GM21526 (cell line): ENCODE measurements around the gene MALAT1.
A peak's percentile ranks its signal among the peaks of the same experiment; 100 is the strongest.

Experiments
- ATAC-seq: cut with Tn5 transposase; IDR thresholded peaks from one replicate; pipeline ENCODE4 v1.9.1; 2021; ENCODE audit warnings: moderate library complexity; ENCODE audit not compliant: unreplicated experiment, low FRiP score

The MALAT1 gene

DNA sequence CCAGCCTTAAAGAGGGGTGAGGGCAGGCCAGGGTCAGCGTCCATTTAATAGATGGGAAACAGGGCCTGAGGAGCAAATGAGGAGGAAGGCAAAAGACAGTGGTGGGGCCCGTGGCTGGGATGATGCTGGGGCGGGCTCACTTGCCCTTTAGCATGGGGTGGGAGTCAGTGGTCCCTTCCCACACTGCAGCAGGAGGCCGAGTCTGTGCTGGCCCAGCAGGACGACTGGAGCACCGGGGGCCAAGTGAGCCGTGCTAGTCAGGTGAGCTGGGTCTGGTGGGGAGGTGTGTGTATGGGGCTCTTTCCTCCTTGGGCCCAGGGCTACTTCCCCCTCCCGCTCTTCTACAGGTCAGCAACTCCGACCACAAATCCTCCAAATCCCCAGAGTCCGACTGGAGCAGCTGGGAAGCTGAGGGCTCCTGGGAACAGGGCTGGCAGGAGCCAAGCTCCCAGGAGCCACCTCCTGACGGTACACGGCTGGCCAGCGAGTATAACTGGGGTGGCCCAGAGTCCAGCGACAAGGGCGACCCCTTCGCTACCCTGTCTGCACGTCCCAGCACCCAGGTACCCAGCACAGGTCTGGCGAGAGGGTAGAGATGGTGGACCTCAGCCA lies 38.9 kb downstream of the MALAT1 start:
- ATAC-seq = no peak

DNA sequence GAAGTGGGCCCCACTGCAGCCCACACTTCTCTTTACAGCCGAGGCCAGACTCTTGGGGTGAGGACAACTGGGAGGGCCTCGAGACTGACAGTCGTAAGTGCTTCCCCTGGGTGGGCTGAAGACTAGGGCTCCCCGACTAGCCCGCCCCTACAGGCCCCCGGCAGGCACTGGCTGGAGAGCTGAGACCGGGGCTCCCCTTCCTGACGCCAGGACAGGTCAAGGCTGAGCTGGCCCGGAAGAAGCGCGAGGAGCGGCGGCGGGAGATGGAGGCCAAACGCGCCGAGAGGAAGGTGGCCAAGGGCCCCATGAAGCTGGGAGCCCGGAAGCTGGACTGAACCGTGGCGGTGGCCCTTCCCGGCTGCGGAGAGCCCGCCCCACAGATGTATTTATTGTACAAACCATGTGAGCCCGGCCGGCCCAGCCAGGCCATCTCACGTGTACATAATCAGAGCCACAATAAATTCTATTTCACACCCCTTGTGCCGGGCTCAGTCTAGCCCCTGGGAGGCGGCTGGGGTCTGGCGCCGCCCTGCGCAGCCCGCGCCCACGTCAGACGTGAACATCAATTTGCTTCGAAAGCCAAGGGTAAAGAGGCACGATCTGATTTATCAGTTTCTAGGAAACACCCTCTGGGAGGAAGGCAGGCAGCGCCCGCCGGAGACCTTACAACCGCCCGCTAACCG lies 39.5 kb downstream of the MALAT1 start:
- no peak for ATAC-seq

- no peak for ATAC-seq
Measured at GRCh38 chr11:65538915-65539743, 40.3 kb downstream of the MALAT1 start.

DNA sequence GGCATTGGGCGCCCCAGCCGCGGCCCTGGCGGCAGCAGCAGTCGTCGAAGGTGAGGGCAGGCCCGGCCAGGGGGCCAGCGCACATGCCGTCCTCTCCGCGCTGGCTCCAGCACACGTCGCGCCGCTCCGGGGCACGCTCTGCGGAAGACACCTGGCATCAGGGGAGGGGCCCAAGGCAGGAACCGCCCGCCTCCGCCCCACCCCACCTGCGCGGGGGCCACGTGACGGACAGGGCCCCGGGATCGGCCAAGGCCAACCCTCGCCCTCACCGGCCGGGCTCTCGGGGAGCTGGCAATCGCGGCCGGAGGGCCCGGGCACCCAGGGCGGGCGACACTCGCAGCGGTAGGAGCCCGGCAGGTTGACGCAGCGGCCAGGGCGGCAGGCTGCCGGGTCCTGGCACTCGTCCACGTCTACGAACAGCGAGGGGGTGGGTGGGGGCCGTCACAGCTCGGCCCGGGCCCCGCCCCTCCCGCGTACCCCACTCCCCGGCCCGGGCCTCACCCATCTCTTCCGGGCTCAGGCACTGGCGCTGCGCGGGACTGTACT lies 41.0 kb downstream of the MALAT1 start:
- ATAC-seq = peak; percentile 37

- peak; percentile 47 for ATAC-seq
Measured at GRCh38 chr11:65540290-65541092, 41.6 kb downstream of the MALAT1 start.

GRCh38 chr11:65541093-65541982 lies 42.5 kb downstream of the MALAT1 start:
- no peak for ATAC-seq

DNA sequence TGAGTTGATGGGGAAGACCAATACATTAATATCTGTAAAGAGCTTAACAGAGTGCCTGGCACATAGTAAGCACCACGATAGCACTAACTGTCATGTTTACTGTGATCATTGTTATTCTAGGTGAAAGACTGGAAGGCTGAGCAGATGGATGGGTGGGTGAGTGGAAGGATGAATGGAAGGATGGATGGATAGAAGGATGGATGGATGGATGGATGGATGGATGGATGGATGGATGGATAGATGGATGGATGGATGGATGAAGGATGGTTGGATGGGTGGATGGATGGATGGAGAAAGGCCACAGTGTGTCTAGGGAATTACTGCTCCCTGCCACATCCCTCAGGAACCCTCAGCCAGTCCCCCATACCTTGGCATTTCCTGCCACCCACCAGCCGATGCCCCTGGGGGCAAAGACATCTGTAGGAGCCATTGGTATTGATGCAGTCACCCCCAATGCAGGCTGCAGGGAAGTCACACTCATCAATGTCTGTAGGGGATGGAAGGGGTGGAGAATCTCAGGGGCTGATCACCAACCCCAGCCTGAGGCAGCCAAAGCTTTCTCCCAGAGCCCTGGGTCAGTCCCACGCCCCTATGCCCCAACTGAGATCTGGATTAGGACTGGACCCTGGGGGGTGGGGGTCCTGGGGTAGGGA lies 44.0 kb downstream of the MALAT1 start:
- no peak for ATAC-seq

DNA sequence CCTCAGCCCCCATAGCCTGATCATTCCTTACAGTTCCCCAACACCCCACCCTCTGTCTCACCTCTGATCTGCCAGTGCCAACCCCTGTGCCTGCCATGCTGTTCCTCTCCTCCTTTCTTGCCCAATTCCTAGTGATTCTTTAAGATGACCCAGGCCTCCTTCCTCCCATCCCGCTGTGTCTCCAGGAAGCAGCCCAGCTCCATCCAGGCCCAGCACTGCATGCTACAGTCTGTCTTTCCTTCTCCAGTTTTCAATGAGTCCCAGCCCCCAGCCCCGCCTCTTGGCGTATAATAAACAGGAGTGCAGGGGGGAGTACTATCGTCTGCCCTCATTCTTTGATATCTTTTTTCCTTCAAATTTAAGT lies 47.0 kb downstream of the MALAT1 start:
- ATAC-seq = no peak

DNA sequence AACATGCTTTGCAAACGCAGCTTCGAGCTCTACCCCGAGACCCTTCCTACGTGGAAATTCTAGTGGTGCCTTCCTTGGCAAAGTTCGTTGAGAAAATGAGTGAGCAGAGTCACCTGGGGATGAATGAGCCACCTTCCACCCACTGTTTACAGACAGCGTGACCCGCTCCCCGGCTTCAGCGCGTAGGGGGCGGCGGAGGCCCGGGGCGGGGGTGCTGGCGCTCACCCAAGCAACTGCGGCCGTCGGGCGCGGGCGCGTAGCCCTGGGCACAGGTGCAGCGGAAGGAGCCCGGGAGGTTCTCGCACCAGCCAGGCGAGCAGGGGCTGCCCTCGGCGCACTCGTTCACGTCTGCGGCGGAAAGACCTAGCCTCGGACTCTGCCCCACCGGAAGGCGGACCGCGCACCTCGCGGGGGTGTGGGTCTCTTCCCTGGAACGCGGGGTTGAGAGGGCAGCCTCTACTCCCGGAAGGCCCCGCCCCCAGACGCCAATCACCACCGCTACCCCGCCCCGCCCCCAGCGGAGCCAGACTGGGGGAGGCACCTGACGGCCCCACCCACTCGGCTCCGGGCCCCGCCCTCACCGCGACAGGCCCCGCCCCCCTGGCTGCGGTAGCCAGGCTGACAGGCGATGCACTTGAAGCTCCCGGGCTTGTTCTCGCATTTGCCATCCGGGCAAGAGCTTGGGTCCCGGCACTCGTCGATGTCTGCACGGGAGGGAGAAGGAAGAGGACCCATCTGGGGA lies 47.5 kb downstream of the MALAT1 start:
- ATAC-seq = peak; percentile 44

- ATAC-seq = no peak
Measured at GRCh38 chr11:65547446-65548125, 48.7 kb downstream of the MALAT1 start.

DNA sequence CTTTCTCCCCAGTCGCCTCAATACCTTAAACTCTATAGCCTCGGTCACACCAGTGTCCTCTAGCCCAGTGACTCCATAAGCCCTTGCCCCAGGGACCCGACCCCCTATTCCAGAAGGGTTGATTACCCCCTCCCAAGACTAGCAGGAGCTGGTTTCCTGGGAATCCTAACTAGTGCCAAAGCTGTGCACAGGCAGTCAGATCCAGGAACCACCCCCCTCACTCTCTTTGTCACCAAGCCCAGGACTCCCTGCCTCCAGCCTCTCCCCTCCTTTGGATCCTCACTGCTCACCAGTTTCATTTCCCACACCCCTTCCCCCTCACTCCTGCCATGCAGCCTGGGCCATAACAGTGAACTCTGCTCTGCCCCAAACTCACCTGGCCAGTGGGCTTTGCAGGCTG lies 49.5 kb downstream of the MALAT1 start:
- no peak for ATAC-seq

DNA sequence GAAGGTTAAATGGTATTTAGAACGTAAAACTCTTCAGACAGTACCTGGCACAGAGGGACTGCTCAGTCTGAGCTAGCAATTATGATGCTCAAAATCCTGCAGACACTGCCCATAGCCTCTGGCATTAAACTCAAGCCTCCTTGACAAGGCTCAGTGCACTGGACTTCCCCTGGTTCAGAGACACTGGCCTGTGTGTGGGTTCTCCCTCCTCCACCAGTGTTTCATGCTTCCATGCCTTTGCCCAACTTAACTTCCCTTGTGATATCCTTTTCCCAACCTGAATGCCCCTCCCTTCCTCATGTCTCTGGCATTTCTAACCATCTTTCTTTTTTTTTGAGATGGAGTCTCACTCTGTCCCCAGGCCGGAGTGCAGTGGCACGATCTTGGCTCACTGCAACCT lies 50.3 kb downstream of the MALAT1 start:
- no peak for ATAC-seq

GRCh38 chr11:65551572-65552387 lies 52.9 kb downstream of the MALAT1 start:
- ATAC-seq = peak; percentile 68

GRCh38 chr11:65552388-65552951 lies 53.6 kb downstream of the MALAT1 start:
- ATAC-seq = no peak

GRCh38 chr11:65553301-65554001 lies 54.6 kb downstream of the MALAT1 start:
- ATAC-seq = no peak
